CD4-positive, alpha-beta T cell treated with Interleukin-17A for 1 hour (primary cell): ENCODE results near the gene SGMS1.
"Not testable (repeated sequence)": the region's sequence is repeated elsewhere in the genome, so short reads cannot be mapped to it uniquely, and the experiment has no call there.

Experiments
- DNase-seq: peaks from one replicate; pipeline ENCODE4 v3.0.0-alpha.2; 2020

SGMS1 gene

GRCh38 chr10:50445777-50446176 is 178.0 kb downstream of the SGMS1 start:
- DNase-seq = not testable (repeated sequence)

DNA sequence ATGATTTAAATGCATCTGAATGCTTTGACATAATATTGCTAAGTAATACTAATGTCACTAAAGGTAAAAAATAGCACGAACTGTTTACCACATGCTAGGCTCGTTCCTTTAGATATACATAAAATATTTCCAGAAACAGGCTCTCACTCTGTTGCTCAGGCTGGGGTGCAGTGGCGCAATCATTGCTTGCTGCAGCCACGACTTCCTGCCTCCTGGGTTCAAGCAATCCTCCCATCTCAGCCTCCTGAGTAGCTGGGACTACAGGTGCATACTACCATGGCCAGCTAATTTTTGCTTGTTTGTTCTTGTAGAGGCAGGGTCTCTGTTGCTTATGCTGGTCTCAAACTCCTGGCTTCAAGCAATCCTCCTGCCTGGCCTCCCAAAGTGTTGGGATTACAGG is 183.3 kb downstream of the SGMS1 start:
- no peak for DNase-seq

DNA sequence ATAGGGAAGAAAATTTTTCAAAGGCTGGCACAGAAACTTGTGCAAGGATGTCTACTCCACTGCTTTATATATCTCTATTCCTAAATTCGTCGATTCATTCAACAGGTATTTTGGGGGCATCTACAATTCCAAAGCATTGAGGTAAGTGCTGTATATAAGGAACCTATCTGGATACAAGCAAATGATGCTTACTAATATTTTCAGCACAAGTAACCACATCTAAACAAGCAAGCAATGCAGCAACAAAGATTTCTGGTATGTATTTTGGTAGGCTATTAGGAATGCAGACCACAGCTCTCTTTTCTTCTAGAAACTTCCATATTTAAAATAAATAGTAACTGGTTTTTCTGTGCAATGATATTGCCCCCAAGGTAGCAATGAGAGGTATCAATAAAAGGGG is 183.9 kb downstream of the SGMS1 start:
- DNase-seq = no peak

GRCh38 chr10:50439187-50439586 is 184.6 kb downstream of the SGMS1 start:
- DNase-seq = no peak

- DNase-seq = no peak
Observed at GRCh38 chr10:50438049-50438936, 185.5 kb downstream of the SGMS1 start.

DNA sequence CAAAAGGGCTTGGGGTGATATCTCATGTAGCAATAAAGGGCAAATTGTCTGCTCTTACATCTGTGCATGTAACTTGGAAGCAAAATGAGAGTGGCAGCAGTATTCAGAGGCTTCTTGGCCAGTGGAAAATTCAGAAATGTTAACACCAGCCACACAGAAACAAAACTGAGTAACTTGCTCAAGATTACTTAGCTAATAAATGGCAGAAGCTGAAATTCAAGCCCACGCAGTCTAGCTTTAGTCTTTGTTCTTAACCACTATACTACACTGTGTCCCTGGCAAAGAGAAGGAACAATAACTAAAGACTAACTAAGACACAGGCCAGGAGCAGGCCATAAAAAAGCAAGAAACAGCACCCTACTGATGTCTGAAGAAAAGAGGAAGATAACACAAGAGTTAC is 186.5 kb downstream of the SGMS1 start:
- no peak for DNase-seq

- no peak for DNase-seq
Observed at GRCh38 chr10:50436805-50437204, 187.0 kb downstream of the SGMS1 start.

DNA sequence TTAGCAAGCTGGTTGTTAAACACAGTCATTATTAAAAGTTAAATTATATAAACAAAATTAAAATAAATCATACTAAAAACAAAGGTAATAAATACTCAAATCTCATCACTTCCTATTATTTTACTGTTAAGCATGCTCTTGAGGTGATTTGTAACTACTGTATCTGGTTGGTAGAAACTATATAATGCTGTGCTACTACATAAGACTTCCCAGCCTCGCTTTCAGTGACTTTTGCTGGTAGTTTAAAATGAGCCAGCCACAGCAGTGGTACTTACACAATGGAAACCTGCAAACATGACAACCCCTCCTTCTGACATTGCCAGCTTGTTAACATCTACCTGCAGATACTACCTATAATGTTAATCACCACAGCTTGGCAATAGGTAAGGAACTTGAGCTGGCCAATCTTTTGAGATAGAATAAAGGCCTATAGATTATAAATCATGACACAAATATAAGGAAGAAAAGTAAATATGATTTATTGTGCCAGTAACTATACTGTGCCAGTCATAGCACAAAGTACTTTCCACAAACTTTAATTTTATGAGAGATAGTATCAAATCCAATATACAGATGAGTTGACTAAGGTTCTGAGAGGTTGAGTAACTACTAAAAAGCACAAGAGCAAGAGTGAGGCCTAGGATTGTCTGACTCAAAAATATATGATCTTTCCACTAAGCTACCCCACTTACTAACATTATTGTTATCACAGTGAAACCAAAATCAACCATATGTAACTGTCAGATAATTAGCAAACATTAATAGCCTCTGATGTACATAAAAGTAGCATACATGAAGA is 191.3 kb downstream of the SGMS1 start:
- no peak for DNase-seq

- peak; percentile 45 for DNase-seq
Observed at GRCh38 chr10:50431791-50432190, 192.0 kb downstream of the SGMS1 start.

DNA sequence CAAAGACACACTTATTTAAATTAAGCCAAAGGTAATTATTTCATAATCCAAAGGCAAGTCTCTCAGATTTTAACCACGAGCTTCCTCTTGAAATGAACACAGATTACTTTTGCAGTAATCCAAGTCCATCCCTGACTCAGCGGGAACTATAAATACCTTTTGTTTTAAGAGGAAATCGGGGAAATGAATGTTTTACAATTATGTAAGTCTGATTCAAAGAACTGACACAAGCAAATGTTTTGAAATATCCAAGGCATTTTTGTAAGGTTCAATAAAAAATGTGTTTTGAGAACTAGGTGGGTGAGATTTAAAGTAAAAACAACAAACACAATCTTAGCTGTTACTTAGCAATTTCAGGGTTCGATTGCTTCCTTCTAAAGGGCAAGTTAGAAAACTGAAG is 192.6 kb downstream of the SGMS1 start:
- no peak for DNase-seq

- no peak for DNase-seq
Observed at GRCh38 chr10:50426485-50426884, 197.3 kb downstream of the SGMS1 start.

DNA sequence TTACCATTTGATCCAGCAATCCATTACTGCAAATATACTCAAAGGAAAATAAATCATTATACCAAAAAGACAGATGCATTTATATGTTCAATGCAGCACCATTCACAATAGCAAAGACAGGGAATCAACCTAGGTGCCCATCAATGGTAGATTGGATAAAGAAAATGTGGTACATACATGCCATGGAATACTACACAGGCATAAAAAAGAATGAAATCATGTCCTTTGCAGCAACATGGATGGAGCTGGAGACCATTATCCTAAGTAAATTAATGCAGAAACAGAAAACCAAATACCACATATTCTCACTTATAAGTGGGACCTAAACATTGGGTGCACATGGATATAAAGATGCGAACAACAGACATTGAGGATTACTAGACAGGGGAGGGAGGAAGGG is 198.5 kb downstream of the SGMS1 start:
- DNase-seq = not testable (repeated sequence)

DNA sequence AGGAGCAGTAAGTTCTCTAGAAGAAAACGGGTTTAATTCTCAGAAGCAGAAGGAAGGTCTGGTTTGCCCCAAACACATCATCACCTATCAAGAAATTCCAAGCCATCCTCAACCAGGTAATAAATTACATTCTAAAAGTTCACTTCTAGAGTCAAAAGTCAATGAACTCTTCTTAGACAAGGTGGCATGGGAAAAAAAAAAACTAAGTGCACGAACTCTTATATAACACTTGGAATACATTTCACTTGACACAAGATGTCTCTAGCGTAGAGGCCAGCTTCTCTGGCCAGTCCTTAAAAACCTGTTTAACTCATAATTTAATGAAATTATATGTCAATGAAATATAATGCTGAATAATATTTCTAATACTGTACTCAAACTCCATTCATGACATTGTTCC is 200.3 kb downstream of the SGMS1 start:
- no peak for DNase-seq

- no peak for DNase-seq
Observed at GRCh38 chr10:50422259-50422658, 201.5 kb downstream of the SGMS1 start.

DNA sequence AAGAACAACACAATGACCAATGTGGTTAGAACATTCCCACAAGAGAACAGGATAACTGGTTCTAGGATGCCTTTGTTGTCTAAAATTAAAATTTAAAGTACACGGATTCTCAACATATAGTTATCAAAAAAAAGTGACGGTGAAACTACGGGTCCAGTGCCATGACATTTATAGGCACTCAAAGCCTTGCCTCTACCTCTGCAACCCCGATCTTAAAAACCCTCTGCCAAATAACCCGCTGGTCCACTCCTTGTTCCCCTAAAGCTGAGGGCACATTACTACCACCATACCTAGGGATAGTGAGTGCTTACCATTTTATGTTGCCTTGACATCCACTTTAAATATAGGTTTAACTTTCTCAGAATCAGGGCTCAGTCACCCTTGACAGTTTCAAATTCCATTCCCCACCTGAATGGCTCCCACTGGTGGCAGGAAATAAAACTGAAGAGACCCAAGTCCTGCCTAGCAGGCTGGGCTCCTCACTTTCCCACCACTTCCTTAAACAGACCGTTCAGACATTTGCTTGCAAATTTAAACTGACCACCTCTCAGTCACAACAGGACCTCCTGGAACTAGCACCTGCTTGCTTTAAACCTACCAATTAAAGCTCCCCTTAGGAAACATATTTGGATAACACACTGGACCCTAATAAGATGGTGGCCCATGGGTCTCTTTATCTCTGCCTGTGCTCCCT is 202.6 kb downstream of the SGMS1 start:
- DNase-seq = peak; percentile 47

- DNase-seq = no peak
Observed at GRCh38 chr10:50420196-50420595, 203.6 kb downstream of the SGMS1 start.

- DNase-seq = no peak
Observed at GRCh38 chr10:50419756-50420155, 204.0 kb downstream of the SGMS1 start.

GRCh38 chr10:50419091-50419490 is 204.7 kb downstream of the SGMS1 start:
- no peak for DNase-seq

DNA sequence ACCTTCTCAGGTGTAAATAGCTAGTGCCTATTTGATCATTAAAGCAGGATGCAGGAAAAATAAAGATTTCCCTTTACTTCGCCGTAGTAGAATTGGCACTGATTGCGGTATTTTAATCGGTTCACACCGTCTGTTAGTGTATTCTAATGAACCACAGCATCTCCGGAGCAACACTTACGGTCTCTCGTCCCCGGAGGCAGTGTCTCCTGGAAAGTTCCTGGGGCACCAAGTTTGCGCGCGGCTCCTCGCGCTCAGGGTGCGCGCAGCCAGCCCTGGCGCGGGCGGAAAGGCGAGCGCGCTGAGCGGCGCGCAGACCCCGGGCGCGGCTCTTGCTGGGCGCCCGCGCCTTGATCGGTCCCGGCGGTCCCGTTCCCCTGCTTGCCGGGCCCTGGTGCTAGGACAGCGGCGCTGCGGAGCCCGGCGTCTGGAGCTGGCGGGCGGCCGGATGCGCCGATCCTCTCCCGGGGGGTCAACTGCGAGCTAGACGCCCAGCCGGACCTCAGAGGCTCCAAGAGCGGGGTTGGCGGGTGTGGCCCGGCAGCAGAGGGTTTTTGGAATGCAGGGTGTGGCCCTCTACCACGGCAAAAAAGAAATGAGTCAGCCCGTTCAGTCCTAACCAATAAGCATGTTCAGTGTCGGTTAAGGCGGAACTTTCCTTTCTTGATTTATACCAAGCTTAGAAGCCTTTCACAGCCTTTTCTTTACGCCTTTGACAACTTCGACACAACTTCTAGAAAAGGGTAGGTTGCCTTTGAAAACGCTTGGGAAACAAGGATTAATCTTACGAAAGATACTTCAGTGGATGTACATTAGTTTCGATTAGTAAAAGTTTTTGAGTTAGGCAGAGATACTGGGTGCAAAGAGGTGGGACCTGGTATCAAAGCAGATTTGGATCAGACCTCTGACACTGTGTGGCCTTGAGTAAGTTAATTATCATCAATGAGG is 205.6 kb downstream of the SGMS1 start:
- DNase-seq = peak; percentile 59

GRCh38 chr10:50417486-50417885 is 206.3 kb downstream of the SGMS1 start:
- DNase-seq = no peak

- no peak for DNase-seq
Observed at GRCh38 chr10:50416881-50417280, 206.9 kb downstream of the SGMS1 start.

DNA sequence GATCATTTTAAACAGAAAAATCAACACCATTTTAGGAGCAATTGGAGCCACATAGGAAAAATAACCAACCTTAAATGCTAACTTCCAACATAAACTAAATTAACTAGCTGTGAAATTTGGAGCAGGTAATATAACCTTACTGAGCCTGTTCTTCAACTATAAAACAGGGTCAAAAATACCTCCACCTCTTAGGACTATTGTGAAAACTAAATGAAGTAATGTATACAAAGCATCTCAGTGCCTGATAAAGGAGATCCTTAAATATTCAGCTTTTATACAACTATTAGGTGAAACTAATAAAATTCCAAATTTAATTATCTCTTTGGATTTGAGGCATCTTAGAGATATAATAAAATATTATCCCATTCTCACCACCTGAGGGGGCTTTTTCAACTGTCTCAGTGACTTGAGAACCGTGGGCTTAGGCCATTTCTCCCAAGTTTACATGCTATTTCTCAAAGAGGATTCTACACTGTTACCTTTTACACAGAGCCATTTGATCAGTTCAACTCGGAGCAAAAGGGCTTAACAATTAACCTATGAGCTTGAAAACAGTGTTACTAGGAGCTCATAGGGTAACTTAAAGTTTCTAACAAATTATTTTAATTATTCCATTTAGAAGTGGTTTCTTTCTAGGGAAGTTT is 207.5 kb downstream of the SGMS1 start:
- DNase-seq = no peak
